Tibial nerve (tissue), 4 donors: Measurements from ENCODE around the gene TAF1.

Source experiments
- CTCF ChIP-seq, 5 experiments: fragments of 200-600 bp in 3 of 5; fragments of 450-650 bp in 2 of 5; sonication (generic) in 3 of 5; IDR thresholded peaks; one replicate each; pipeline ENCODE4 v1.5.1; 2016 to 2019; ENCODE audit warnings: antibody characterized with exemption in 5 of 5, mild to moderate bottlenecking in 3 of 5, moderate library complexity in 2 of 5
- EP300 ChIP-seq, 2 donors: sonication (generic); formaldehyde crosslinking; IDR thresholded peaks; one replicate each; pipeline ENCODE4 v1.6.1; 2017; ENCODE audit warnings: antibody characterized with exemption in 2 of 2, mild to moderate bottlenecking in 1 of 2
- POLR2A ChIP-seq, 2 donors: fragments of 450-650 bp; IDR thresholded peaks; one replicate each; pipeline ENCODE4 v1.6.1; 2017; ENCODE audit warnings: antibody characterized with exemption in 2 of 2, mild to moderate bottlenecking in 2 of 2, moderate library complexity in 2 of 2

DNA sequence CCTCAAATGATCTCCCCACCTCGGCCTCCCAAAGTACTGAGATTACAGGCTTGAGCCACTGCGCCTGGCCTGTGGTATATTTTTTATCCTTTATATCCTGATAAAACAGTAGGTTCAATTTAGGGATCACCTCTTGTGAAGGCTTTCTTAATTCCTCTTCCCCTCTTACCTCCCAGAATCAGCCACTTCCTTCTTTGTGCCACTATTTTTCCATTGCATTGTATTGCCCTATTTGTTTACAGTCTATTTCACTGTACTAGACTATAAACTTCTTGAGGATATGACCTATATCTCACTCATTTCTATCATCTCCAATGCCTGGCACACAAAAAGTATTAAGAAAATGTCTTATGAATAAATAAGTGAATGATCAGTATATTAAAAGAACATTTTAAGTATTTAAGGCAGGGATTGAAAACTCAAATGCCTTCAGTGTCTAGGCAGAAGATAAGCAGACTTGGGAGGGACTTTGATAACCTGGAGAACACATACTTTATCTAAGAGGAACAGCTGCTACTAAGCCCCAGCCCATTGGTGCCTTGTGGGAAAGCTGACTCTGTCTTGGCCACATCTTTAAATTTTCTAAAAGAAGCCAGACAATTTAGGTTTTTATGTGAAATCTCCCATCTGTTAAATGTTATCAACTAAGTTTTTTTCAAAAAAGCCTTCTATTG lies 84.4 kb downstream of the TAF1 start:
- TF ChIP-seq CTCF (IDR thresholded peaks at IDR 0.05) (no peak), EP300 (IDR thresholded peaks at IDR 0.05) (no peak), POLR2A (IDR thresholded peaks at IDR 0.05) (no peak)
